ENCODE results near the gene DDX39B.
"Not testable (repeated sequence)": the region's sequence is repeated elsewhere in the genome, so short reads cannot be mapped to it uniquely, and the experiment has no call there.

Gene DDX39B
- long read RNA-seq, full-length matches to known transcripts: 1,087 of 1,200 reads
- long read RNA-seq, partial matches to known transcripts: 51 of 1,200 reads
- long read RNA-seq, other reads (novel, unspliced or antisense): 62 of 1,200 reads

GRCh38 chr6:31541658-31542521 is at the start of gene DDX39B:
Gene DDX39B (minus strand): TSS chr6:31542003. CDS start chr6:31540532, 1,471 bp downstream.
- peak within 1 kb of the TSS; percentile 98 for H3K27ac ChIP-seq (replicated peaks)
- peak within 1 kb of the TSS; percentile 63 for H3K4me3 ChIP-seq (replicated peaks; ENCODE audit: insufficient read depth, low read length)
- DNase-seq (ENCODE audit: low read depth in 1 of 2, low spot score in 1 of 2): peak; percentile 96 to 98
- TF ChIP-seq GABPA (IDR thresholded peaks at IDR 0.05; ENCODE audit: low read depth) (peak; percentile 73), CTCF (IDR thresholded peaks at IDR 0.05; ENCODE audit: insufficient read depth, low read length) (no peak), SPI1 (IDR thresholded peaks at IDR 0.05; ENCODE audit: borderline replicate concordance, low read depth) (peak; percentile 25; the same call in 1 of the 2 replicates), POLR2AphosphoS5 (IDR thresholded peaks at IDR 0.05; ENCODE audit: low read depth) (peak; percentile 93), REST (IDR thresholded peaks at IDR 0.05; ENCODE audit: insufficient replicate concordance, low read depth) (peak; percentile 80)
- no peaks in the 10 kb centered on the region for H3K27me3 ChIP-seq (ENCODE audit: insufficient read depth, poor library complexity, severe bottlenecking)

GRCh38 chr6:31590691-31591090 is 48.9 kb upstream of the DDX39B start:
- not testable (repeated sequence) for DNase-seq (ENCODE audit: low read depth in 1 of 2, low spot score in 1 of 2); H3K27me3 ChIP-seq (ENCODE audit: insufficient read depth, poor library complexity, severe bottlenecking); H3K4me3 ChIP-seq (replicated peaks; ENCODE audit: insufficient read depth, low read length); H3K27ac ChIP-seq (replicated peaks)

GRCh38 chr6:31588871-31589650 is 47.3 kb upstream of the DDX39B start:
- Histone ChIP-seq H3K27ac (replicated peaks) (peak overlapping the region; percentile 98), H3K27me3 (ENCODE audit: insufficient read depth, poor library complexity, severe bottlenecking) (no peaks in the 10 kb centered on the region), H3K4me3 (replicated peaks; ENCODE audit: insufficient read depth, low read length) (no peak overlapping the region)
- TF ChIP-seq POLR2AphosphoS5 (IDR thresholded peaks at IDR 0.05; ENCODE audit: low read depth) (no peak), SPI1 (IDR thresholded peaks at IDR 0.05; ENCODE audit: borderline replicate concordance, low read depth) (no peak), REST (IDR thresholded peaks at IDR 0.05; ENCODE audit: insufficient replicate concordance, low read depth) (no peak), GABPA (IDR thresholded peaks at IDR 0.05; ENCODE audit: low read depth) (no peak), CTCF (IDR thresholded peaks at IDR 0.05; ENCODE audit: insufficient read depth, low read length) (no peak)
- DNase-seq (ENCODE audit: low read depth in 1 of 2, low spot score in 1 of 2): peak in 1 of 2 experiments; percentile 26
